NCI-H2029 (cell line): Measurements from ENCODE around the gene AKIRIN1.
"Not testable (repeated sequence)": the region's sequence is repeated elsewhere in the genome, so short reads cannot be mapped to it uniquely, and the experiment has no call there.

ENCODE experiments used
- DNase-seq: peaks from one replicate; lab custom pipeline; 2025; lab: John Stamatoyannopoulos, UW

The AKIRIN1 gene

GRCh38 chr1:38994196-38994595 is 3.1 kb downstream of the AKIRIN1 start:
- no peak for DNase-seq

DNA sequence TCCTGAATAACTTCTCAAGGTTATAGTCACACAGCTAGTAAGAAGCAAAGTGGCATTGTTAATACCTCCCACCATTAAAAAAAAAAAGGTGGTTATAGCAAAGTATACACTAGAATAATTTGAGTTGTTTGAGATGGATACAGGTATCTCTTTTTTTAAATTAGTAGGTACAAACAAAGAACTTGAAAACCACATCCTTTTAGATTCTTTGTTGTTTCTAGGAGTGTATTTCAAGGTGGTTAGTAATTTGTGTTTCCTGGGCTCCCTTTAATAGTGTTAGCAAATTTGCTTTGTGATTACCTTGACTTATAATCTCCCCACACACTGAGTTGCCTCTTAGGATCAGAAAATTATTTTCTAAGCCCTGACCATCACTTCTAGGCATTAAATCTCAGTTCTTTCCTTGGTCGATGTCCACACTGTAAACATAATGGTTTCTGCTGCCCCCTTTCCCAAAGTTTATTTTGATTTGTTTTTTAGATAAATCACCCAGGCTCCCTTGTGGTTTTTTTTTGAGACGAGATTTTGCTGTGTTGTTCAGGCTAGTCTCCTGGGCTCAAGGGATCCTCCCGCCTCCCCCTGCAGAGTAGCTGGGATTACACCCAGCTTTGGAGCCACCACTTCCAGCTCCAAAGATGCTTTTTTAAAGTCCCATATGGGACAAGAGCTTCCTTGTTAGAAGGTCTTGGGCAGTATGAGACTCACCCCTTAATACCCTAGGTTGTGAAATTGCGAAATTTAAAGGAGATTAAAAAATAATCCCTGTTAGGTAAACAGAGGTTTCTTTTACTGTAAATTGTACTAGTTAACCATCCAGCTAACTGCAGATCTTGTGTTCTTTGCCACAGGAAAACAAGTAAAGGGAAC is 6.2 kb downstream of the AKIRIN1 start:
- DNase-seq: no peak

- DNase-seq: no peak
These were observed 6.8 kb downstream of the AKIRIN1 start for GRCh38 chr1:38997901-38998190.

DNA sequence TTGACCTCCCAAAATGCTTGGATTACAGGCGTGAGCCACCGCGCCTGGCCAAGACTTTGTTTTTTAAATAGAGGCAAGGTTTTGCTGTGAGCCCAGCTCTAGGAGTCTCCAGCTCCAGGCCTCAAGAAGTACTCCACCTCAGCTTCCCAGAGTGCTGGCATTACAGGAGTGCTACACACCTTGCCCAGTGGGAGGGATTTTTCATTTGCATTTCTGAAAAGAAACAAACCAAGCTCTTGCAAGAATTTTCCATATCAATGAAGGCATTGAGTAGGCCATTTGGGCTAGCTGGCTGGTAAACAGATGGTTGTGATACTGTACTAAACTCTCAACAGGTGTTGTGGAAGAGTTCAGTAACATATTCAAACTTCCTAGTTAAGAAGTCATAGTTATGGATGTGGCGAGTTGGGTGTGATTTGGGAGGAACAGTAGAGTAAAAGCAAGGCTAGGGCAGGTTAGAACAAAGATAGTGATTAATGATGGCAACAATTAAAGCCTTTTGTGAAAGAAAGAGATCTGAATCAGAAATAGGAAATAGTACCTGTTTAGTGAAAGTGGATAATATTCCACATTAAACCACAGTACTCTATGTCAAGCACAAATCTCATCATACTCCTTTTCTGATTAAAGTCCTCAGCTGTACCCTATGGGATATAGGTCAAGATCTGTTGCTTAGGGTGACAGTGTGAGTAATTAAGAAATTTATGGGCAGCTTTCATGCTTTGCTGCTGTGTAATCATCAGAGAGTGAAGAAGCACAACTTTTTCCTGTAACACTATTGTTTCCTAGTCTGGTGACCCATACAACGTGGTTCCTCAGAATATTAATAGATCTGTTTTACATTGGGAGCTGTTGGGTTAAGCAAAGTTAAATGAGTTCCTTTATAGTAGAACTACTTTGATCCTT is 10.7 kb downstream of the AKIRIN1 start:
- no peak for DNase-seq

- DNase-seq: no peak
These were observed 12.2 kb downstream of the AKIRIN1 start for GRCh38 chr1:39003281-39003680.

DNA sequence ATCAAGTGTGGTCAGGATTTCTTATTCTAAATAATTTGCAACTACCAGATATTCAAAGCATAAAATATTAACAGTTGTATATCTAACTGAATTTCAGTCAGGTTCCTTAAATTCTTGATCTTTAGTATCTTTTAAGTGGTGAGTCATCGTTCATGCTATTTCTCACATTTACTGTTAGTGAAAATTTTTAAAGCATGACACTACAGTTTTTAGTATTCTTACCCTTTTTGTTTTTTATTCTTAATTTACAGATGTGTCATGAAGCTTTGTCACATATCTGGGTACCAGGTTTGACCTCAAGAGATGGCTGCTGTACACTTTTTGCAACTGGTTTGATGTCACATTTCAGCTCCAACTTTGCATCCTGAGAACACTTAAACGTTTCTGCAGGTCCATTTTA is 12.7 kb downstream of the AKIRIN1 start:
- no peak for DNase-seq

DNA sequence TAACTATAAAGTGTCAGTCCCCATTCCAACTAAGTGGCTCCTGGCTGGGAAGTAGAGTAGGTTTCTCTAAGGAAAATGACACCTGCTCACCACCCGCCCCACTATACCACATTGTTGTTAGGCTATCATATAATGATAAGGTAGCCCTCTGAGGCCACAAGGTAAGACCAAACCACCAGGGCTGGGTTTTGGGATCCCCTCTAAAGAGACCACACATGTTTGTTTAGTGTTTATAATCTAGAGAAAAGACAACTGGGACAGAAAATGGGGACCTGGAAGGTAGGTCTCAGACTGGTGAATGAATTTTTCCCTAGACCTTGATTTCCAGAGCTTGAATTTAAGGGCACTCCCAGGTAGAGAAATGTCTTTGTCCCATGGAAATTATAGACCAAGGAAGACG is 15.2 kb downstream of the AKIRIN1 start:
- DNase-seq: no peak

DNA sequence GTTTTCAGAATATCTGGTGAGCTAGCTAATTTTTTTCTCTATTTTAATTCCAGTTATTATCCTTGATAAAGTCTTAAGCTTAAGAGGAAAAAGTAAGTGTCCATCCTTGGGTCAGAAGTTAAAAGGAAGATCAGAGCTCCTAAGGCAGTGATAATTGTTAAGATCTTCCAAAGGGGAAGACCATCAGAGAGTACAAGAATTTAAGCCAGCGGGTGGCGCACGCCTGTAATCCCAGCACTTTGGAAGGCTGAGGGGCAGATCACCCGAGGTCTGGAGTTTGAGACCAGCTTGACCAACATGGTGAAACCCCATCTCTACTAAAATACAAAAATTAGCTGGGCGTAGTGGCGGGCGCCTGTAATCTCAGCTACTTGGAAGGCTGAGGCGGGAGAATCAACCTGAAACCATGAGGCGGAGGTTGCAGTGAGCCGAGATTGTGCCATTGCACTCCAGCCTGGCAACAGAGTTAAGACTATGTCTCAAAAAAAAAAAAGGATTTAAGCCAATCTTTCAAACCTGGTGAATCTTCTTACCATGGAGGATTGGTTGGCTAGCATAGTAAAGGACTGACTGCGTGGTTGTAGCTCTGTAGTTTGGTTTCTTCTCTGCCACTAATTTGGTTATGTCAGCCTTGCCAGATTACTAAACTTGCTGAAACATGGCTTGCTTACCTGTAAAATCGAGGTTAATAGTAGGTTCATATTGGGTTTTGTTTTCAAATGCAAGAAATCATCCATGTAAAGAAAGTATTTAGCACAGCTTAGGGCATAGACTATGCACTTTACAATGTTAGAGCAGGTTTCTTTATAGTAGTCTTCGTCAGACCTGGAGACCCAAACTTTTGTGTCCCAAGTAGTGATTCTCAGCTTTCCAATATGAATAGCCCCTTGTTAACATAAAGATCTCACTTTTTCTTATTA is 15.9 kb downstream of the AKIRIN1 start:
- no peak for DNase-seq

DNA sequence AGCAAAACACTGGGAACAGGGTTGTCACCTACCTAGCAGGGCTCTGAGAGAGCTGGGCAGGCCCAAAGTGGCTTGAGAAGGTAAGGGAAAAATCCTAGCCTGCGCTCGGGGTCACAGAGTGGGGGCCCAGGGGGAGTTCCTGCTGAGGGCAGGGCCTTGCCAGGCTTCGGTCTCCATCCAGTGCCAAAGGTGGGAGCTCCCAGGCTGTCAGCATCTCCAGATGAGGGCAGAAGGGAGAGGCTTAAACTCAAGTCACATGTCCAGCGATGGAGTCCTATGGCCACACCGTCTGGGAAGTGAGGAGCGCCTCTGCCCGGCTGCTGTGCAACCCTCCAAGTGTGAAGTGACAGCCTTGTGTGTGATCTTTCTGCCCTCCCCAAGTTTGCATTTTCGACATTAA is 23.9 kb downstream of the AKIRIN1 start:
- DNase-seq: not testable (repeated sequence)

DNA sequence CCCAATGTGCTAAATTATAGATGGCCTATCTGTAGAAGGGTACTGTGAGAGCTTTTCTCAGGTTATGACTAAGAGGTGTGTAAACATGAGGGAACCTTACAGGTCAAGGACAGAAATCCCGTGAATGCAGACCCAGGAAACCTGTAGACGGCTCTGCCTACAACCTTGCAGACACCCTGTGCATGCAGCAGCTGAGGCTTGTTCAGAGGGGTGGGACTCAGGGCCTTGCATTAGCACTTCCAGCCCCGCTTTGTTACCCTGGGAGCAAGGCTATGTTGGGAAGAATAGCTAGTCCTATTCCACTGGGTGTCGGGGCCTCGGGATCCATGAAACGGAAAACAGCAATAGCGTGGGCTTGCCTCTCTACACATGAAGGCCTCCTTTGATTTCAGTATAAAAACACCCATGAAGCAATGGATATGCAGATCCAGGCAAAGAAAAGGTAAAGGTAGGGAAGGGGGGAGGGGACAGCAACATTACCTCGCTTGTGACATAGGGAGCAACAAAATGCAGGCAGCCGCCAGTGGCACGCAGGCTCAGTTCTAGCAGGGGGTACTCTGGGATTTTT is 25.6 kb downstream of the AKIRIN1 start:
- no peak for DNase-seq

DNA sequence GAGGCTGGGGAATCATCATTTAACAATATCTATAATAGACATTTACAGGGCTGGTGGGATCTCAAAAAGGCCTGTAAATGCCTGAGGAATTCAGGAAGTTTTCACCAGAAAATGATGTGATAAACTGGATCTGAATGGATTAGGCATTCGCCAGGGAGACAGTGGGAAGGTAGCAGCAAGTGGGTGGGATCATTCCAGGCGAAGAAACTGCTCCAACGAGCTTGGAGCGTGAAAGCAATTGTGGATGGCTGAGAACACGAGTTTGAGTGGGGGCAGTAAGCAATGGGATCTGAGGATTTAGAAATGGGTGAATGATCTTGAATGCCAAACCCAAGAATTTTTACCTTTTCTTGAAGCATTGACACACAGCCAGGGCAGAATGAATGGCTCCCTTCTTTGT is 26.2 kb downstream of the AKIRIN1 start:
- no peak for DNase-seq

DNA sequence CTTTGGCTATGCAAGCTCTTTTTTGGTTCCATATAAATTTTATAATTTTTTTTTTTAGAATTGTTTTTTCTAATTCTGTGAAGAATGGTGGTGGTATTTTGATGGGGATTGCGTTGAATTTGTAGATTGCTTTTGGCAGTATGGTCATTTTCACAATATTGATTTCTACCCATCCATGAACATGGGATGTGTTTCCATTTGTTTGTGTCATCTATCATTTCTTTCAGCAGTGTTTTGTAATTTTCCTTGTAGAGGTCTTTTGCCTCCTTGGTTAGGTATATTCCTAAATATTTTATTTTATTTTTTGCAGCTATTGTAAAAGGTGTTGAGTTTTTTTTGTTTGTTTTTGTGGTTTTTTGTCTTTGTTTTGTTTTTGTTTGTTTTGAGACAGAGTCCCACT is 29.4 kb downstream of the AKIRIN1 start:
- not testable (repeated sequence) for DNase-seq

DNA sequence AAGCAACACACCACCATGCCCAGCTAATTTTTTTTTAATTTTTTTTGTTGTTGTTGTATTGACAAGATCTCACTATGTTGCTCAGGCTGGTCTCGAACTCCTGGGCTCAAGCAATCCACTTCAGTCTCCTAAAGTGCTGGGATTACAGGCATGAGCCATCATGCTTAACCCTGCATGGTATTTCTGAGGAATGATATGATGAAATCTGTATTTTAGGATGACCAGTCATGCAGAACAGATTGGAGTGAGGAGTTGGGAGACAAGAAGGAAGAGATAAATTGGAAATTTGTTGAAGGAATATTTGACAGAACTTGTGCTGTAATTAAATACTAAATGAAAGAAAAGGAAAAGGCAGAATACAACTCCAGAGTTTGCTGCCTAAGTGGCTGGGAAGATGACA is 30.4 kb downstream of the AKIRIN1 start:
- DNase-seq: no peak

DNA sequence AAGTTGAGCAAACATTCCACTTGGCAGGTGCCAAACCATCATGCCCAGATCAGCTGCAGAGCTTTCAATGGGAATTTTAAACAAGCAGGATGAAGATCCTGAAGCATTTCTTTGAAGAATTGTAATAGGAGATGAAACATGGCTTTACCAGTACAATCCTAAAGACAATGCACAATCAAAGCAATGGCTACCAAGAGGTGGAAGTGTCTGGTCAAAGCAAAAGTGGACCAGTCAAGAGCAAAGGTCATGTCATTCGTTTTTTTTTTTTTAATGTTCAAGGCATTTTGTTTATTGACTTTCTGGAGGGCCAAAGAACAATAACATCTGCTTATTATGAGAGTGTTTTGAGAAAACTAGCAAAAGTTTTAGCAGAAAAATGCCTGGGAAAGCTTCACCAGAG is 32.1 kb downstream of the AKIRIN1 start:
- DNase-seq: no peak

- peak; percentile 100 for DNase-seq
These were observed 35.2 kb downstream of the AKIRIN1 start, which contains the start of gene NDUFS5 for GRCh38 chr1:39026051-39026865. Gene NDUFS5 (plus strand): TSS chr1:39026350. CDS start chr1:39028725, 2,375 bp downstream.

DNA sequence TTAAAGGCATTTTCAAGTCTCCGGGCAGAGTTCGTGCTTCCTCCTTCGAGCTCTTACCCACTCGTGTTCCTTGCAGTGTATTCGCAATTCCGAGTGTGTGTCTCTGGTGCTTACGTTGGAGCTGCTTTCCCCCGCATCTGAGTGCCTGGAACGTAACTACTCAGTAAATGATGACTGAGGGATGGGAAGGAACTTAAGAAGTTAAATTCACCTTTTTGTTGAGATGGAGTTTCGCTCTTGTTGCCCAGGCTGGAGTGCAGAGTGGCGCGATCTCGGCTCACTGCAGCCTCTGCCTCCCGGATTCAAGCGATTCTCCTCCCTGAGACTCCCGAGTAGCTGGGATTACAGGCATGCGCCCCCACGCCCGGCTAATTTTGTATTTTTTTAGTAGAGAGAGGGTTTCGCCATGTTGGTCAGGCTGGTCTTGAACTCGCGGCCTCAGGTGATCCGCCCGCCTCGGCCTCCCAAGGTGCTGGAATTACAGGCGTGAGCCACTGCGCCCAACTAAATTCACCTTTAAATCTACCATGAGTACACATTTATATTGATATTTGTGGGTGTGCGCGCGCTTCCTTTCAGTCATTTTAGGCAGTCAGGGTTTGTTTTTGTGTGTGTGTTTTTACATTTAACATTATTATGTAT is 35.9 kb downstream of the AKIRIN1 start:
- DNase-seq: no peak

- no peak for DNase-seq
These were observed 43.1 kb downstream of the AKIRIN1 start for GRCh38 chr1:39034114-39034654.

GRCh38 chr1:39036678-39037077 is 45.6 kb downstream of the AKIRIN1 start:
- no peak for DNase-seq

- DNase-seq: no peak
These were observed 52.4 kb downstream of the AKIRIN1 start for GRCh38 chr1:39043513-39043912.

GRCh38 chr1:39044762-39045161 is 53.7 kb downstream of the AKIRIN1 start:
- no peak for DNase-seq
